Astrocyte of the spinal cord (primary cell): Measurements from ENCODE around the gene PRB3.

Experiments used
- DNase-seq: peaks from one replicate; pipeline ENCODE4 v3.0.0; 2011; ENCODE audit warnings: low read depth, low spot score
- H3K4me3 ChIP-seq: 2 replicates; pipeline ENCODE4 v1.5.1; 2011; ENCODE audit warnings: low read depth, mild to moderate bottlenecking, low read length, moderate library complexity
- in situ Hi-C: cut with HindIII; loops from 2 replicates; pipeline ENCODE4 v1.10.0; 2017; ENCODE audit warnings: low sequenced_read_pairs
- TF ChIP-seq, protein P1 (sequence below): IDR thresholded peaks from 2 replicates; pipeline ENCODE4 v1.5.1; 2012; ENCODE audit warnings: low read depth, mild to moderate bottlenecking, low read length, inconsistent platforms

The PRB3 gene

DNA sequence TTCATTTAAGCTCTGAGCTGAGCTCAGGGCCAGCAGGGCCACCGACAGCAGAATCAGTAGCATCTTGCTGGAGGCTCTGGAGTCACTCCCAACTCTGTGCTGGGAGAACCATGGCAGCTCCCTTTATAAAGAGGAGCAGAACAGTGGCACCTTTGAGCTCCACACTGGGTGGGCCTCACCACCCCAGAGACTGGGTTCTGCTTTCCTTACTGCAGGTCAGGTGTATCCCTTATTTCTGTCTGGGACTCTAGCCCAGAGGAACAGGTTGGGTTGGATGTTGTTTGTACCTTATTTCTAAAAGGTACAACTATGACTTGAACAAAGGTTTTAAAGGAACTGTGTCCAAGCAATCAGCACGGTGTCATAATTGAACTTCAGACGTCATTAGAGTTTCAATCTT is at the start of gene PRB3:
Gene PRB3 (minus strand): TSS at position 101 of the 400 bp plus-strand sequence. CDS start 38 bp downstream, at position 63.
- DNase-seq = no peak
- no peak within 1 kb of the TSS for H3K4me3 ChIP-seq
- TF ChIP-seq, protein P1, sequence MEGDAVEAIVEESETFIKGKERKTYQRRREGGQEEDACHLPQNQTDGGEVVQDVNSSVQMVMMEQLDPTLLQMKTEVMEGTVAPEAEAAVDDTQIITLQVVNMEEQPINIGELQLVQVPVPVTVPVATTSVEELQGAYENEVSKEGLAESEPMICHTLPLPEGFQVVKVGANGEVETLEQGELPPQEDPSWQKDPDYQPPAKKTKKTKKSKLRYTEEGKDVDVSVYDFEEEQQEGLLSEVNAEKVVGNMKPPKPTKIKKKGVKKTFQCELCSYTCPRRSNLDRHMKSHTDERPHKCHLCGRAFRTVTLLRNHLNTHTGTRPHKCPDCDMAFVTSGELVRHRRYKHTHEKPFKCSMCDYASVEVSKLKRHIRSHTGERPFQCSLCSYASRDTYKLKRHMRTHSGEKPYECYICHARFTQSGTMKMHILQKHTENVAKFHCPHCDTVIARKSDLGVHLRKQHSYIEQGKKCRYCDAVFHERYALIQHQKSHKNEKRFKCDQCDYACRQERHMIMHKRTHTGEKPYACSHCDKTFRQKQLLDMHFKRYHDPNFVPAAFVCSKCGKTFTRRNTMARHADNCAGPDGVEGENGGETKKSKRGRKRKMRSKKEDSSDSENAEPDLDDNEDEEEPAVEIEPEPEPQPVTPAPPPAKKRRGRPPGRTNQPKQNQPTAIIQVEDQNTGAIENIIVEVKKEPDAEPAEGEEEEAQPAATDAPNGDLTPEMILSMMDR = no peak
- in situ Hi-C loops = no loop called here

DNA sequence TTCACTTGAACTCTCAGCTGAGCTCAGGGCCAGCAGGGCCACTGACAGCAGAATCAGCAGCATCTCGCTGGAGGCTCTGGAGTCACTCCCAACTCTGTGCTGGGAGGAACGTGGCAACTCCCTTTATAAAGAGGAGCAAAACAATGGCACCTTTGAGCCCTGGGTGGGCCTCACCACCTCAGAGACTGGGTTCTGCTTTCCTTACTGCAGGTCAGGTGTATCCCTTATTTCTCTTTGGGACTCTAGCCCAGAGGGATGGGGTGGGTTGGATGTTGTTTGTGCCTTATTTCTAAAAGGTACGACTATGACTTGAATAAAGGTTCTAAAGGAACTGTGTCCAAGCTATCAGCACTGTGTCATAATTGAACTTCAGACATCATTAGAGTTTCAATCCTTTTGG is 40.8 kb upstream of the PRB3 start, which contains the start of gene PRB4:
Gene PRB4 (minus strand): TSS at position 101 of the 400 bp plus-strand sequence. CDS start 38 bp downstream, at position 63.
- no peak within 1 kb of the TSS for H3K4me3 ChIP-seq
- DNase-seq = no peak
- in situ Hi-C loops = no loop called here
- TF ChIP-seq, protein P1 = no peak

DNA sequence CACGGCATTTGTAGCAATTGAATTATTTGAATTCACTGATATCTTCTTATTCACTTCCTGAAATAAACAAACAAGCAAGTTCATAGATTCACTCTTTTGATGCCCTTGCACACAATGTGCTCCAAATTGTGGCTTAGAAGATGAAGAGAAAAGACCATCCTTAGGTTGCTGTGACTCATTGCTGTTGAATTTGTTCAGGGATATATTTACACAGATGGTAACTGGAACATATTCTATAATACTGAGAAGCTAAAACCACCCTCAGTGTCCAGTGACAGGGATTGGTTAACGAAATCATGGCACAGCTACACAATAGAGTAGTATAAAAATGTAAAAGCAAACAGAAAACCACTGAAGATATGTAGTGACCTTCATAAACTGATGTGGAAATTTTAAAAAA is 37.6 kb upstream of the PRB3 start:
- TF ChIP-seq, protein P1 = no peak
- no peak overlapping the region for H3K4me3 ChIP-seq
- peak; percentile 69 for DNase-seq
- in situ Hi-C loops = no loop called here

DNA sequence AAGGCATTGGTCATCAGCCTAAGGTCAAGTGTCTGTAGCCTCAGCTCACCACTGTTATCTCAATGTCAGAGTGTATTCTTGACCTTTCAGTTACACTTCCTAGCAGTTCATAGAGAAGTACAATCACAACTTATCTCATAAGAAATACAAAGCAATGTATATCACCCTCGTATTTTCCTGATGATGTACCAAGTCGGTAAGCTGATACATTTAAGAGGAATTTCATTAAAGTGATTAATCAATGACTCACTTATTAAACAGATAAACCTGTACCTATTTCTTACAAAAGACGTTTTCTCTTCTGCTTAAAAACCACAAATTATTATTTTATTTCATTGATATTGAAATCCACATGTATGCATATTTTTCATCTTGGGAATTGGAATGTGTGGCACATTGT is 3.9 kb upstream of the PRB3 start:
- TF ChIP-seq, protein P1 = no peak
- no peak overlapping the region for H3K4me3 ChIP-seq
- in situ Hi-C loops = no loop called here
- DNase-seq = no peak

DNA sequence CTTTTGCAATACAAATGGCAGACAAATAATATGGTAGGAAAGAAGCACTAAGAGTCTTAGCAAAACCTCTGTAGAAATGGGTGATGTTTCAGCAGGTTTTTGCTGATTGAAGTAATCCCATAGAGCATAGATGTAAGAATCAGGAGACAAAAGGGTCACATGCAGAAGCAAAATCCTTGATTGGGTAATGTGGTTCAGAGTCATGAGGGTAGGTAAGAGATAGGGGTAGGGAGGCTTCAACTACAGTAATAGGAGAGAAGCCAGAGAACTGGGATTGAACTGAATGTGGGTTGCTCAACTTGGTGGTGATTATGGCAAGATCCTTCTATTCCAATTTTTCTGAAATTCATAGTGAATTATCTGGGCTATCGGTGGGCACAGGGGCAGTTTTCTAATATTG is 5.0 kb downstream of the PRB3 start:
- no peak for DNase-seq
- TF ChIP-seq, protein P1 = no peak
- no peak overlapping the region for H3K4me3 ChIP-seq
- in situ Hi-C loops = no loop called here

DNA sequence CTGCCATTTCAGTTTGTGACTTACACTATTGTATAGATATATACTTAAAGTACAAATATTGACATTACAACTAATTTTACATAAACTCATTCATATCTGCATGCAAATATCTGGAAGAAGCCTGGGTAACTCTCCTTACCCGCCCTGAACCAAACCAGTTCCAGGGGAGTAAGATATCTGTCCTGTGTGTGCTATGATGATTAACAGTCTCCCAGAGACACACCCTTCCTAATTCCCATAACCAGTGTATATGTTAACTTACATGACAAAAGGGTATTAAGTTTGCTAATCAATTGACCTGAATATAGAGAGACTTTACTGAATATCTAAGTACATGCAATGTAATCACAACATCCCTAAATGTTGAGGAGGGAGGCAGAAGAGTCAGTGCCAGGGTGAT is 23.0 kb downstream of the PRB3 start:
- in situ Hi-C loops = no loop called here
- TF ChIP-seq, protein P1 = no peak
- DNase-seq = no peak

DNA sequence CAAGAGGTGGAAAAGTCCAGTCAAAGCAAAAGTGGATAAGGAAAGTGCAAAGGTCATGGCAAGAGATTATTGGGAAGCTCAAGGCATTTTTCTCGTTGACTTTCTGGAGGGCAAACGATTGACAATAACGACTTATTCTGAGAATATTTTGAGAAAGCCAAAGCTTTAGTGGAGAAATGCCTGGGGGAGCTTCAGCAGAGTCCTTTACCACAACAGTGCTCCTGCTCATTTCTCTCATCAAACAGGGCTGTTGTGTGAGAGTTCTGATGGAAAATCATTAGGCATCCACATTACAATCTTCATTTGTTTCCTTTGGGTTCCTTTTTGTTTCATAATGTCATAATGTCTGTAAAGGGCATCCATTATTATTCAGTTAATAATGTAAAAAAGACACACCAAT is 26.9 kb downstream of the PRB3 start:
- TF ChIP-seq, protein P1 = no peak
- H3K4me3 ChIP-seq = no peak overlapping the region
- in situ Hi-C loops = no loop called here
- no peak for DNase-seq

More for the DNA sequence above, 23.0 kb downstream of the PRB3 start:
- H3K4me3 ChIP-seq = no peak overlapping the region
